Measurements from ENCODE around the gene SLC30A2. TPM values are rescaled to one million over a fixed set of nuclear protein-coding genes. Genes with fewer than 3 reads are reported as not detected.

The SLC30A2 gene
- polyA plus RNA-seq, 1 donor from 2014 or later = 0.46 TPM

DNA sequence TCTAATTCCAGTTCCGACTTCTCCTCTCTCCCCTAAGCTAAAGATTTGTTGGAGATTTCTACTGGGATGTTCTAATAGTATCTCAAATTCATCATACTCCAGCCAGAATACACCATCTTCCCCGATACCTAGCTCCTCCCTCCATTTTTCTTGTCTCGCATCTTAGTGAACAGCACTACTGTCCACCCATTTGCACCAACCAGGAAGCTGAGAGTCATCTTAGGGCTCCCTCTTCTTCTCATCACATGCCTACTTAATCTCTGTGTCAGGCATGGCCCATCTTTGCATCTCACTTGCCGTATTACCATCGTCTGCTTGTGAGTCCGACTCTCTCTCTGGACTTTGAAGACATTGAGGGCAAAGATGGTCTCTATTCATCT, 25.0 kb upstream of the SLC30A2 start:
- no peak overlapping the region for H3K4me3 ChIP-seq (ENCODE audit: low read length)
- H3K4me2 ChIP-seq (ENCODE audit: low read length) = no peak overlapping the region
- H3K9me2 ChIP-seq (ENCODE audit: insufficient read depth, low read length) = no peaks in the 10 kb centered on the region

DNA sequence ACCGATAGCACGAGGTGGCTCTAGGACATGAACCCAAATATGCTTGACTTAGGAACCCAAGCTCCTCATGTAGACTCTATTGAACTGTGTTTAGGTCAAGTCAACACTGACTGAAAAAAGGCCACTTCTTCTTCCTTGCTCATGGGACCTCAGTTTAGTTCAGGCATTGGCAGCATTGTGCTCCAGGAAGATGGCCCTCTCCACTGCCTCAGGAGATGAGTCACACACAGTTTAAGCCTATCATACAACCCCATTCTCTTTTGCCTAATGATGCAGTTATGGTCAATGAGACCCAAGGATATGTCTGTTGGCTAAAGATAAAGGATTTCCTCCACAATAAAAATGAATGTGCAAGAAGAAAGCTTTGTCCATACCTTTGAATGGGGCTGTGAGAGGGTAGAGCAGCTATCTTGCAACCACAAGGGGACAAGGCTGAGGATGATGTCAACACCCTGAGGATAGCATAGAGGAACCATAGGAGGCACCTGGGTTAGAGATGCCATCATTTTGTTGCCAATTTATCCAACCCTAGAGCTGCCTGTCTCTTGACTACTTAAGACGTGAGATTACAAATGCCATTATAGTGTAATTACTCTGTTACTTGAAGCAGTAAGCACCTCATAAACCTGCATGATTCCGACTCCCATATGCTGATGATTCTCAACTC, 24.5 kb upstream of the SLC30A2 start:
- TF ChIP-seq MXI1 (conservative IDR thresholded peaks at IDR 0.05; ENCODE audit: poor library complexity, severe bottlenecking) = no peak
- TF ChIP-seq EP300 (conservative IDR thresholded peaks at IDR 0.05; ENCODE audit: poor library complexity, severe bottlenecking) = no peak
- no peak for TF ChIP-seq POLR2AphosphoS5 (IDR thresholded peaks at IDR 0.05)
- TF ChIP-seq SMC3 (conservative IDR thresholded peaks at IDR 0.05; ENCODE audit: poor library complexity) = no peak
- TF ChIP-seq TAF1 (IDR thresholded peaks at IDR 0.05; ENCODE audit: low read depth) = no peak
- TF ChIP-seq, protein P1, sequence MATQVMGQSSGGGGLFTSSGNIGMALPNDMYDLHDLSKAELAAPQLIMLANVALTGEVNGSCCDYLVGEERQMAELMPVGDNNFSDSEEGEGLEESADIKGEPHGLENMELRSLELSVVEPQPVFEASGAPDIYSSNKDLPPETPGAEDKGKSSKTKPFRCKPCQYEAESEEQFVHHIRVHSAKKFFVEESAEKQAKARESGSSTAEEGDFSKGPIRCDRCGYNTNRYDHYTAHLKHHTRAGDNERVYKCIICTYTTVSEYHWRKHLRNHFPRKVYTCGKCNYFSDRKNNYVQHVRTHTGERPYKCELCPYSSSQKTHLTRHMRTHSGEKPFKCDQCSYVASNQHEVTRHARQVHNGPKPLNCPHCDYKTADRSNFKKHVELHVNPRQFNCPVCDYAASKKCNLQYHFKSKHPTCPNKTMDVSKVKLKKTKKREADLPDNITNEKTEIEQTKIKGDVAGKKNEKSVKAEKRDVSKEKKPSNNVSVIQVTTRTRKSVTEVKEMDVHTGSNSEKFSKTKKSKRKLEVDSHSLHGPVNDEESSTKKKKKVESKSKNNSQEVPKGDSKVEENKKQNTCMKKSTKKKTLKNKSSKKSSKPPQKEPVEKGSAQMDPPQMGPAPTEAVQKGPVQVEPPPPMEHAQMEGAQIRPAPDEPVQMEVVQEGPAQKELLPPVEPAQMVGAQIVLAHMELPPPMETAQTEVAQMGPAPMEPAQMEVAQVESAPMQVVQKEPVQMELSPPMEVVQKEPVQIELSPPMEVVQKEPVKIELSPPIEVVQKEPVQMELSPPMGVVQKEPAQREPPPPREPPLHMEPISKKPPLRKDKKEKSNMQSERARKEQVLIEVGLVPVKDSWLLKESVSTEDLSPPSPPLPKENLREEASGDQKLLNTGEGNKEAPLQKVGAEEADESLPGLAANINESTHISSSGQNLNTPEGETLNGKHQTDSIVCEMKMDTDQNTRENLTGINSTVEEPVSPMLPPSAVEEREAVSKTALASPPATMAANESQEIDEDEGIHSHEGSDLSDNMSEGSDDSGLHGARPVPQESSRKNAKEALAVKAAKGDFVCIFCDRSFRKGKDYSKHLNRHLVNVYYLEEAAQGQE (IDR thresholded peaks at IDR 0.05; ENCODE audit: borderline replicate concordance) = no peak
- no peak for TF ChIP-seq EZH2 (IDR thresholded peaks at IDR 0.05; ENCODE audit: borderline replicate concordance, insufficient read depth, low read length, poor library complexity, severe bottlenecking)
- TF ChIP-seq, protein P2, sequence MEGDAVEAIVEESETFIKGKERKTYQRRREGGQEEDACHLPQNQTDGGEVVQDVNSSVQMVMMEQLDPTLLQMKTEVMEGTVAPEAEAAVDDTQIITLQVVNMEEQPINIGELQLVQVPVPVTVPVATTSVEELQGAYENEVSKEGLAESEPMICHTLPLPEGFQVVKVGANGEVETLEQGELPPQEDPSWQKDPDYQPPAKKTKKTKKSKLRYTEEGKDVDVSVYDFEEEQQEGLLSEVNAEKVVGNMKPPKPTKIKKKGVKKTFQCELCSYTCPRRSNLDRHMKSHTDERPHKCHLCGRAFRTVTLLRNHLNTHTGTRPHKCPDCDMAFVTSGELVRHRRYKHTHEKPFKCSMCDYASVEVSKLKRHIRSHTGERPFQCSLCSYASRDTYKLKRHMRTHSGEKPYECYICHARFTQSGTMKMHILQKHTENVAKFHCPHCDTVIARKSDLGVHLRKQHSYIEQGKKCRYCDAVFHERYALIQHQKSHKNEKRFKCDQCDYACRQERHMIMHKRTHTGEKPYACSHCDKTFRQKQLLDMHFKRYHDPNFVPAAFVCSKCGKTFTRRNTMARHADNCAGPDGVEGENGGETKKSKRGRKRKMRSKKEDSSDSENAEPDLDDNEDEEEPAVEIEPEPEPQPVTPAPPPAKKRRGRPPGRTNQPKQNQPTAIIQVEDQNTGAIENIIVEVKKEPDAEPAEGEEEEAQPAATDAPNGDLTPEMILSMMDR (IDR thresholded peaks at IDR 0.05; ENCODE audit: poor library complexity, severe bottlenecking) = no peak
- TF ChIP-seq RAD21 (conservative IDR thresholded peaks at IDR 0.05) = no peak
- no peak overlapping the region for H2AFZ ChIP-seq (ENCODE audit: low read depth, low read length)
- H3K9ac ChIP-seq (ENCODE audit: low read length) = no peak overlapping the region
- no peaks in the 10 kb centered on the region for H3K27me3 ChIP-seq (ENCODE audit: insufficient read depth, low read depth, low read length)
- H3K9me2 ChIP-seq (ENCODE audit: insufficient read depth, low read length) = no peaks in the 10 kb centered on the region
- H3F3A ChIP-seq (ENCODE audit: insufficient read depth, low read length, poor library complexity, severe bottlenecking) = no peaks in the 10 kb centered on the region
- H3K79me2 ChIP-seq (replicated peaks; ENCODE audit: insufficient read depth, low read length) = no peaks in the 10 kb centered on the region
- no peaks in the 10 kb centered on the region for H4K20me1 ChIP-seq (ENCODE audit: insufficient read depth)
- H3K4me3 ChIP-seq (ENCODE audit: low read length) = no peak overlapping the region
- no peaks in the 10 kb centered on the region for H3K9me3 ChIP-seq (ENCODE audit: low read length)
- H3K36me3 ChIP-seq (ENCODE audit: insufficient read depth, low read length) = no peaks in the 10 kb centered on the region
- H3K4me2 ChIP-seq (ENCODE audit: low read length) = no peak overlapping the region
- no peak overlapping the region for H3K27ac ChIP-seq (ENCODE audit: low read length)

More for the DNA sequence above, 25.0 kb upstream of the SLC30A2 start:
- Histone ChIP-seq H2AFZ (ENCODE audit: low read depth, low read length) (no peak overlapping the region), H3K36me3 (ENCODE audit: insufficient read depth, low read length) (no peaks in the 10 kb centered on the region), H3F3A (ENCODE audit: insufficient read depth, low read length, poor library complexity, severe bottlenecking) (no peaks in the 10 kb centered on the region), H3K79me2 (replicated peaks; ENCODE audit: insufficient read depth, low read length) (no peaks in the 10 kb centered on the region), H3K27me3 (ENCODE audit: insufficient read depth, low read depth, low read length) (no peaks in the 10 kb centered on the region), H4K20me1 (ENCODE audit: insufficient read depth) (no peaks in the 10 kb centered on the region), H3K9me3 (ENCODE audit: low read length) (no peaks in the 10 kb centered on the region), H3K9ac (ENCODE audit: low read length) (no peak overlapping the region), H3K27ac (ENCODE audit: low read length) (no peak overlapping the region)
- TF ChIP-seq MXI1 (conservative IDR thresholded peaks at IDR 0.05; ENCODE audit: poor library complexity, severe bottlenecking) (no peak), SMC3 (conservative IDR thresholded peaks at IDR 0.05; ENCODE audit: poor library complexity) (no peak), EZH2 (IDR thresholded peaks at IDR 0.05; ENCODE audit: borderline replicate concordance, insufficient read depth, low read length, poor library complexity, severe bottlenecking) (no peak), RAD21 (conservative IDR thresholded peaks at IDR 0.05) (no peak), POLR2AphosphoS5 (IDR thresholded peaks at IDR 0.05) (no peak), TAF1 (IDR thresholded peaks at IDR 0.05; ENCODE audit: low read depth) (no peak), EP300 (conservative IDR thresholded peaks at IDR 0.05; ENCODE audit: poor library complexity, severe bottlenecking) (no peak)
- TF ChIP-seq, protein P1 (IDR thresholded peaks at IDR 0.05; ENCODE audit: borderline replicate concordance) = no peak
- TF ChIP-seq, protein P2 (IDR thresholded peaks at IDR 0.05; ENCODE audit: poor library complexity, severe bottlenecking) = no peak
